ENCODE measurements around the gene MRPL16.

Gene MRPL16

DNA sequence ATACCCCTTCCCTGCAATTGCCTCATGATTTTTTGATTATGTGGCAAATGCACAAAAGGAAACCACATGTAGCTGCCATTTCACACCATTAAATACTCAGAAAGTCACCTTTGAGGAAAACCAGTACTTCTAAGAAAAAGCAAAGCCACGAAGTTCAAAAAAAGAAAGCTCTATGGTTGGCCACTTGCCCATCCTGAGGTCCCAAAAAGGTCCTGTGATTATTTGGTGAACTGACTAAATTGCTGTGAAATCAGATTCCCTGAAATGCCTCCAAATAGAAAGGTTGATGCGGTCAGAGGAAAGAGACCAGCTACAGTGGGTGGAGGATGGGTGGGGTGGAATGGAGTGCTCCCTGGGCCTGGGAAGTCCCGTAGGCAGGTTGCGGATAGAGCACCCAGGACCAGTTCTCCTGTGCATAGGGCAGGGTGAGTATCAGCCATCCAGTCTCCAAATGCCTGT lies 26.9 kb downstream of the MRPL16 start:
- H3K79me2 ChIP-seq (ENCODE audit: insufficient read depth, low read depth): no peaks in the 10 kb centered on the region
- H3K4me1 ChIP-seq (ENCODE audit: low read depth, poor library complexity, severe bottlenecking): no peaks in the 10 kb centered on the region
- H3K4me2 ChIP-seq: no peak overlapping the region

GRCh38 chr11:59782080-59782479 lies 28.5 kb downstream of the MRPL16 start:
- H4K20me1 ChIP-seq (ENCODE audit: insufficient read depth): no peaks in the 10 kb centered on the region
- no peak overlapping the region for H3K4me2 ChIP-seq
- H3K27me3 ChIP-seq (ENCODE audit: insufficient read depth, low read depth): no peaks in the 10 kb centered on the region
- no peak overlapping the region for H2AFZ ChIP-seq (ENCODE audit: low read depth)
- H3K9ac ChIP-seq: no peak overlapping the region
- no peaks in the 10 kb centered on the region for H3K36me3 ChIP-seq (ENCODE audit: insufficient read depth)
- no peak overlapping the region for H3K27ac ChIP-seq
- no peaks in the 10 kb centered on the region for H3K79me2 ChIP-seq (ENCODE audit: insufficient read depth, low read depth)
- H3K4me1 ChIP-seq (ENCODE audit: low read depth, poor library complexity, severe bottlenecking): no peaks in the 10 kb centered on the region
- TF ChIP-seq, protein P1, sequence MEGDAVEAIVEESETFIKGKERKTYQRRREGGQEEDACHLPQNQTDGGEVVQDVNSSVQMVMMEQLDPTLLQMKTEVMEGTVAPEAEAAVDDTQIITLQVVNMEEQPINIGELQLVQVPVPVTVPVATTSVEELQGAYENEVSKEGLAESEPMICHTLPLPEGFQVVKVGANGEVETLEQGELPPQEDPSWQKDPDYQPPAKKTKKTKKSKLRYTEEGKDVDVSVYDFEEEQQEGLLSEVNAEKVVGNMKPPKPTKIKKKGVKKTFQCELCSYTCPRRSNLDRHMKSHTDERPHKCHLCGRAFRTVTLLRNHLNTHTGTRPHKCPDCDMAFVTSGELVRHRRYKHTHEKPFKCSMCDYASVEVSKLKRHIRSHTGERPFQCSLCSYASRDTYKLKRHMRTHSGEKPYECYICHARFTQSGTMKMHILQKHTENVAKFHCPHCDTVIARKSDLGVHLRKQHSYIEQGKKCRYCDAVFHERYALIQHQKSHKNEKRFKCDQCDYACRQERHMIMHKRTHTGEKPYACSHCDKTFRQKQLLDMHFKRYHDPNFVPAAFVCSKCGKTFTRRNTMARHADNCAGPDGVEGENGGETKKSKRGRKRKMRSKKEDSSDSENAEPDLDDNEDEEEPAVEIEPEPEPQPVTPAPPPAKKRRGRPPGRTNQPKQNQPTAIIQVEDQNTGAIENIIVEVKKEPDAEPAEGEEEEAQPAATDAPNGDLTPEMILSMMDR (conservative IDR thresholded peaks at IDR 0.05; ENCODE audit: low read depth, low read length): no peak
- H3K4me3 ChIP-seq (IDR thresholded peaks at IDR 0.05; ENCODE audit: insufficient read depth, low read depth, low read length): no peak overlapping the region

More for the DNA sequence above, 26.9 kb downstream of the MRPL16 start:
- no peaks in the 10 kb centered on the region for H4K20me1 ChIP-seq (ENCODE audit: insufficient read depth)
- no peak overlapping the region for H2AFZ ChIP-seq (ENCODE audit: low read depth)
- H3K4me3 ChIP-seq (IDR thresholded peaks at IDR 0.05; ENCODE audit: insufficient read depth, low read depth, low read length): no peak overlapping the region
- H3K36me3 ChIP-seq (ENCODE audit: insufficient read depth): no peaks in the 10 kb centered on the region
- no peaks in the 10 kb centered on the region for H3K27me3 ChIP-seq (ENCODE audit: insufficient read depth, low read depth)
- no peak overlapping the region for H3K9ac ChIP-seq
- TF ChIP-seq, protein P1 (conservative IDR thresholded peaks at IDR 0.05; ENCODE audit: low read depth, low read length): no peak
- H3K27ac ChIP-seq: no peak overlapping the region

GRCh38 chr11:59779487-59779886 lies 31.1 kb downstream of the MRPL16 start:
- H3K36me3 ChIP-seq (ENCODE audit: insufficient read depth): no peaks in the 10 kb centered on the region

GRCh38 chr11:59778122-59778521 lies 32.5 kb downstream of the MRPL16 start:
- no peaks in the 10 kb centered on the region for H3K36me3 ChIP-seq (ENCODE audit: insufficient read depth)
- H3K9ac ChIP-seq: no peak overlapping the region
- no peak overlapping the region for H3K27ac ChIP-seq
- TF ChIP-seq, protein P1 (conservative IDR thresholded peaks at IDR 0.05; ENCODE audit: low read depth, low read length): no peak
- no peaks in the 10 kb centered on the region for H3K27me3 ChIP-seq (ENCODE audit: insufficient read depth, low read depth)
- H4K20me1 ChIP-seq (ENCODE audit: insufficient read depth): no peaks in the 10 kb centered on the region
- H3K79me2 ChIP-seq (ENCODE audit: insufficient read depth, low read depth): no peaks in the 10 kb centered on the region
- H3K4me3 ChIP-seq (IDR thresholded peaks at IDR 0.05; ENCODE audit: insufficient read depth, low read depth, low read length): no peak overlapping the region
- no peak overlapping the region for H2AFZ ChIP-seq (ENCODE audit: low read depth)
- no peak overlapping the region for H3K4me2 ChIP-seq
- H3K4me1 ChIP-seq (ENCODE audit: low read depth, poor library complexity, severe bottlenecking): no peaks in the 10 kb centered on the region

More at GRCh38 chr11:59779487-59779886, 31.1 kb downstream of the MRPL16 start:
- H3K27me3 ChIP-seq (ENCODE audit: insufficient read depth, low read depth): no peaks in the 10 kb centered on the region
- no peak overlapping the region for H3K4me3 ChIP-seq (IDR thresholded peaks at IDR 0.05; ENCODE audit: insufficient read depth, low read depth, low read length)
- no peak overlapping the region for H3K4me2 ChIP-seq
- no peak overlapping the region for H2AFZ ChIP-seq (ENCODE audit: low read depth)
- H3K4me1 ChIP-seq (ENCODE audit: low read depth, poor library complexity, severe bottlenecking): no peaks in the 10 kb centered on the region
- H4K20me1 ChIP-seq (ENCODE audit: insufficient read depth): no peaks in the 10 kb centered on the region
- TF ChIP-seq, protein P1 (conservative IDR thresholded peaks at IDR 0.05; ENCODE audit: low read depth, low read length): no peak
- no peaks in the 10 kb centered on the region for H3K79me2 ChIP-seq (ENCODE audit: insufficient read depth, low read depth)
- H3K27ac ChIP-seq: no peak overlapping the region
- no peak overlapping the region for H3K9ac ChIP-seq
